ENCODE measurements around the gene MAP3K5.
A peak's percentile ranks its signal among the peaks of the same experiment; 100 is the strongest.
"Not testable (repeated sequence)": the region's sequence is repeated elsewhere in the genome, so short reads cannot be mapped to it uniquely, and the experiment has no call there.

The MAP3K5 gene

GRCh38 chr6:136717716-136717990 is 74.6 kb downstream of the MAP3K5 start:
- DNase-seq: no peak

GRCh38 chr6:136716917-136717715 is 75.2 kb downstream of the MAP3K5 start:
- DNase-seq: no peak

- not testable (repeated sequence) for DNase-seq
Observed at GRCh38 chr6:136712642-136713041, 79.6 kb downstream of the MAP3K5 start.

- DNase-seq: no peak
Observed at GRCh38 chr6:136711644-136712043, 80.6 kb downstream of the MAP3K5 start.

- no peak for DNase-seq
Observed at GRCh38 chr6:136710877-136711552, 81.3 kb downstream of the MAP3K5 start.

- DNase-seq: no peak
Observed at GRCh38 chr6:136709429-136709828, 82.8 kb downstream of the MAP3K5 start.

- DNase-seq: no peak
Observed at GRCh38 chr6:136706430-136706829, 85.8 kb downstream of the MAP3K5 start.

GRCh38 chr6:136703331-136703865 is 88.9 kb downstream of the MAP3K5 start:
- DNase-seq: no peak

- DNase-seq: no peak
Observed at GRCh38 chr6:136701045-136701444, 91.2 kb downstream of the MAP3K5 start.

- DNase-seq: no peak
Observed at GRCh38 chr6:136699358-136699757, 92.9 kb downstream of the MAP3K5 start.

- DNase-seq: no peak
Observed at GRCh38 chr6:136696783-136697364, 95.4 kb downstream of the MAP3K5 start.

- peak; percentile 76 to 83 for DNase-seq
Observed at GRCh38 chr6:136696238-136696637, 96.0 kb downstream of the MAP3K5 start.

GRCh38 chr6:136695412-136695811 is 96.9 kb downstream of the MAP3K5 start:
- DNase-seq: no peak

GRCh38 chr6:136693090-136693489 is 99.2 kb downstream of the MAP3K5 start:
- no peak for DNase-seq

GRCh38 chr6:136687894-136688293 is 104.4 kb downstream of the MAP3K5 start:
- DNase-seq: not testable (repeated sequence)

- DNase-seq: no peak
Observed at GRCh38 chr6:136685540-136686108, 106.7 kb downstream of the MAP3K5 start.

- DNase-seq: no peak
Observed at GRCh38 chr6:136684466-136684865, 107.8 kb downstream of the MAP3K5 start.

GRCh38 chr6:136683209-136683941 is 108.9 kb downstream of the MAP3K5 start:
- DNase-seq: no peak

- DNase-seq: no peak
Observed at GRCh38 chr6:136682292-136682691, 110.0 kb downstream of the MAP3K5 start.

GRCh38 chr6:136677822-136678221 is 114.5 kb downstream of the MAP3K5 start:
- DNase-seq: no peak

GRCh38 chr6:136677344-136677743 is 114.9 kb downstream of the MAP3K5 start:
- DNase-seq: no peak

GRCh38 chr6:136676075-136676474 is 116.2 kb downstream of the MAP3K5 start:
- DNase-seq: no peak

- no peak for DNase-seq
Observed at GRCh38 chr6:136673571-136673970, 118.7 kb downstream of the MAP3K5 start.

Measured in inflammatory macrophage treated with lipopolysaccharide for 1 hour (primary cell).